Activated naive CD8-positive, alpha-beta T cell treated with anti-CD3 and anti-CD28 coated beads, Interleukin-2, amount 50 U/mL, for 24 hours (primary cell): ENCODE measurements around the gene CMIP.

ENCODE experiments used
- ATAC-seq: fragments of 150-1000 bp; cut with Tn5 transposase; one replicate; pipeline ENCODE4 v1.10.0; 2021
- DNase-seq: peaks from one replicate; pipeline ENCODE4 v3.0.0; 2021
- H3K27ac Mint-ChIP-seq: one replicate; pipeline ENCODE4 v1.8.0; 2021; ENCODE audit warnings: mild to moderate bottlenecking, mixed read lengths
- H3K27me3 Mint-ChIP-seq: one replicate; pipeline ENCODE4 v1.8.0; 2021; ENCODE audit warnings: mixed read lengths
- H3K36me3 Mint-ChIP-seq: one replicate; pipeline ENCODE4 v1.8.0; 2021; ENCODE audit warnings: low read depth, mixed read lengths
- H3K4me1 Mint-ChIP-seq: one replicate; pipeline ENCODE4 v1.8.0; 2021; ENCODE audit warnings: mixed read lengths
- H3K4me3 Mint-ChIP-seq: one replicate; pipeline ENCODE4 v1.8.0; 2021; ENCODE audit warnings: mild to moderate bottlenecking, moderate library complexity, mixed read lengths
- H3K9me3 Mint-ChIP-seq: one replicate; pipeline ENCODE4 v1.8.0; 2021; ENCODE audit warnings: mixed read lengths

CMIP gene

DNA sequence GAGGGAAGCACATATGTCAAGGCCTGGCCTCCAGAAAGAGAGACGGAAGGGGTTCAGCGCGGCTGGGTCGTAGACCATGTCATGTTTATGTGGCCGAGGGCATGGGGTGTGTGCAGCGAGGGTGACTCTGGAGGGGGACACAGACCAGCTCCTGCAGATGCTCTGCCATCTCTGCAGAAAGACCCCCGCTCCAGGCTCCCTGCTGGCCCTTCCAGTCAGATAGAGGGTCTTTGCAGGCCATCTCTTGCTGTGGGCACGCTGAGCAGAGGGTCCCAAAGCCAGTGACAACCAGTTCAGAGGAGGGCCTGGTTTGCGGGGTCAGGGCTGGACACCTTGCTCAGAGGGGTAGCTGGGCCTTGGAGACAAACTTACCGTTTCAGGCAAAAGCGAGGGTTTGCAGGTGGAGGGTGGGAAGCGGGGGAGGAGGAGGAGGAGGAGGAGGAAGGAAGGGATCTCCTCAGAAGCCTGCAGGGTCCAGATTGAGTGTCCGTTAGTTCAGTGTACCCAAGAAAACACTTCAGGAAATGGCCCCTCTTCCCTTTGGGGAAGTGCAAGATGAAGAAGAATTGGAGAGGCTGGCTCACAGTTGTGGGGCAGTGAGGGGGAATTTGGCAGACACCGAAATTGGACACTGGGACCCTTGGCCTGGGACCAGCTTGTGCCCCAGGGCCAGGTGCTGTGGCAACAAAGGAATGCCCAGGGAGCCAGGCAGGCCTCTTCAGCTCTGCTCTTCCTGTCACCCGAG lies 102.8 kb downstream of the CMIP start:
- peaks cover 60% of the 10 kb centered on the region for H3K4me1 Mint-ChIP-seq
- no peak overlapping the region for H3K27ac Mint-ChIP-seq
- H3K27me3 Mint-ChIP-seq, result no peaks in the 10 kb centered on the region
- H3K36me3 Mint-ChIP-seq, result no peaks in the 10 kb centered on the region
- ATAC-seq, result no peak
- no peaks in the 10 kb centered on the region for H3K9me3 Mint-ChIP-seq
- DNase-seq, result no peak
- no peak overlapping the region for H3K4me3 Mint-ChIP-seq

DNA sequence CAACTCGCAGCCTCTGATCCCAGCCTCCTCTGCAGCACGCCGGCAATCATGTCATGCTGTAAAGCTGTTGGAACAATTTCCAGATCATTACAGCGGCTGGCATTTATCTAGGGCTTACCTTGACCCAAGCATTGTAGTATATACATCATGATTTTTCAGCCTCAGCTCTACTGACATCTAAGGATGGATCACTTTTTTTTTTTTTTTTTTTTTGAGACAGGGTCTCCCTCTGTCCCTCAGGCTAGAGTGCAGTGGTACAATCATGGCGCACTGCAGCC lies 103.3 kb downstream of the CMIP start:
- Mint-ChIP-seq H3K4me1 (peaks cover 65% of the 10 kb centered on the region), H3K9me3 (no peaks in the 10 kb centered on the region), H3K27me3 (no peaks in the 10 kb centered on the region), H3K36me3 (no peaks in the 10 kb centered on the region), H3K27ac (no peak overlapping the region), H3K4me3 (no peak overlapping the region)
- DNase-seq (no peak), ATAC-seq (no peak)

DNA sequence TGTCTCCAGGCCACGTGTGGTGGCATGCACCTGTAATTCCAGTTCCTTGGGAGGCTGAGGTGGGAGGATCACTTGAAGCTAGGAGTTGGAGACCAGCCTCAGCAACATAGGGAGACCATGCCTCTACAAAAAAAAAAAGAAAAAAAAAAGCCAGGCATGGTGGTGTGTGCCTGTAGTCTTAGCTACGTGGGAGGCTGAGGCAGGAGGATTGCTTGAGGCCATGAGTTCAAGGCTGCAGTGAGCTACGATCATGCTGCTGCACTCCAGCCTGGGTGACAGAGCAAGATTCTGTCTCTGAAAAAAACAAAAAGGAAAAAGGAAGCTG lies 103.9 kb downstream of the CMIP start:
- no peak for ATAC-seq
- Mint-ChIP-seq H3K4me1 (peaks cover 70% of the 10 kb centered on the region), H3K4me3 (no peak overlapping the region), H3K27me3 (no peaks in the 10 kb centered on the region), H3K36me3 (no peaks in the 10 kb centered on the region), H3K9me3 (no peaks in the 10 kb centered on the region), H3K27ac (no peak overlapping the region)
- no peak for DNase-seq

DNA sequence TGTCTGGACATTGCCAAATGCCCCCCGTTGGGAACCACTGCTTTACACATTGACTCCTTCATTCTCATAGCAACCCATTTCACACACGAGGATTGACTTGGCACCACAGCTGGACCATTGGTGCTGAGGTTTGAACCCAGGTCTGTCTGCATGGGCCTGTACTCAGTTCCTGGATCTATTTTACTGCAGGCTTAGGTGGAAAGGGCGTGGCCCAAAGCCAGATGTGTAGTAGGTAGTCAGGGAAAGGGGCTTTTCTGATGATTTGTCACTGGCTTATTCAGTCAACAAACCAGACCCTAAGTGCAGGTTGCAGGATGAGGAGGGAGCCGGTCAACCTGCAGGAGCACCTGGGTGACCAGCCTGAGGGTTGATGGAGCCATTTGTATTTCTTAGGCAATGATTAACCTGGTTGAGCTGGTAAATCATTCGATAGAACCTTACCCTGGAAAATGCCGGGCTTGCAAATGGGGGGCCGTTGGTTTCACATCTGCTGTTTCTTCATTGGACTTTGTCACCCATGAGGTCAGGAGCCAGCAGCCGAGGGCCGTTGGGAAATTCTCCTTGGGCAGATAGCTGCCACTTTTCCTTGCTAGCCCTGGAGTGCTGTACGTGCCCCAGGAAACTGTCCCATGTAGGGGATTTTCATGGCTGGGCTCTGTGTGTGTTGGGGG lies 104.4 kb downstream of the CMIP start:
- Mint-ChIP-seq H3K9me3 (no peaks in the 10 kb centered on the region), H3K27me3 (no peaks in the 10 kb centered on the region), H3K4me1 (peaks cover 68% of the 10 kb centered on the region), H3K27ac (no peak overlapping the region), H3K4me3 (no peak overlapping the region), H3K36me3 (no peaks in the 10 kb centered on the region)
- DNase-seq, result no peak
- ATAC-seq, result no peak

DNA sequence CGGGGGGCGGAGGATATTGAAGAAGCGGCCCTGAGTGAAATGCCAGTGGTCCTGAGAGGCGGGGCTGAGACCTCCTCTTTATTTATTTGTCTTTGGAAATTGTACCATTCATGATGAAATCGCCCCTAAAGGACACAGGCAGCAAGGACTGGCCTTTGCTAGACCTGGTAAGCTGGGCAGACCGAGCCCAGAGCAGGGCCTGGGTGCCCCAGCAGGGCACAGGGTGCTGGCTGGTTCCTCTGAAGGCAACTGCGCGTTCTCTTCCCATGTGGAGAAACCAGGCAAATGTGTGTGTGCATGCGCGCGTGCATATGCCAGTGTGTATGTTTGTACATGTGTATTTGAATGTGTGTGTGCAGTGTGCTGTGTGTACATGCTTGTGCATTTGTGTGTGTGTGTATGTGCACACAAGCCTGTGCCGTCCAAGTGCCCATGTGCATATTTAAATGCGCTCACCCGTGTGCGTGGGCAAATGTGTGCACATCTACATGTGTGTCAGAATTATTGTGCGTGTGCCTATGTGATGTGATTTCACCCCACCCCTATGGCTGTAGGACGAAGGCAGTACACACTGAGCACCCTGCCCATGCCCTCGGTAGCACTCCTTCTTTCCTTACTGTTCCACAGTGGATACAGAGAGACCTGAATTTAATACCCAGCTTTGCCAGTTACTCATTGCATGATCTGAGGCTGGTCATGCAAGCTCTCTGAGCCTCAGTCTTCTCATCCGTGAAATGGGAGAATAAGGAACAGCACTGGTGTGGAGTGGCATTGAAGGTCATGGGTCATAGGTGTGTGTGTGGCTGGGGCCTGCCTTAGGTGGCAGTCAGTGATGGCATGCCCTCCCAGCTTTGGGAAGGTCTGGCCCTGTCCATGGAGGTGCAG lies 105.2 kb downstream of the CMIP start:
- H3K9me3 Mint-ChIP-seq, result no peaks in the 10 kb centered on the region
- peaks cover 66% of the 10 kb centered on the region for H3K4me1 Mint-ChIP-seq
- no peaks in the 10 kb centered on the region for H3K27me3 Mint-ChIP-seq
- no peak for DNase-seq
- H3K36me3 Mint-ChIP-seq, result no peaks in the 10 kb centered on the region
- no peak for ATAC-seq
- no peak overlapping the region for H3K4me3 Mint-ChIP-seq
- H3K27ac Mint-ChIP-seq, result no peak overlapping the region

DNA sequence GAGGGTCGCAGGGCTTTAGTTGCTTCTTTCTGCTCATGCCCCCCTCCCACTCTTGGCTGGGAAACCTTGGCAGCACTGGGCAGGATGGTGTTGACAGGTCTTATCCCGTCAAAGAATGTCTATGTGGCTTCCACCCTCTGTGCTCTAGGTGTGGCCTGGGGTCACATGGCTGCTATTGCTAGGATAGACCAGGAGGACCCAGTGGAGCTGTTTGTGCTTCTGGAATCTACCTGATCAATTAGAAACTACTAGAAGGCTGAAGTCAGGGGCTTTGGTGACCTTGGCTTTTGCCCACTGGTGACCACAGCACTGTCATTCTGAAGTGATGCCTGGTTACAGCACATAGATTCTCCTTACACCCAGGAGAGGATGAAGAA lies 105.8 kb downstream of the CMIP start:
- Mint-ChIP-seq H3K4me3 (no peak overlapping the region), H3K4me1 (peaks cover 60% of the 10 kb centered on the region), H3K27ac (no peak overlapping the region), H3K36me3 (no peaks in the 10 kb centered on the region), H3K27me3 (no peaks in the 10 kb centered on the region), H3K9me3 (no peaks in the 10 kb centered on the region)
- DNase-seq, result no peak
- ATAC-seq, result no peak

DNA sequence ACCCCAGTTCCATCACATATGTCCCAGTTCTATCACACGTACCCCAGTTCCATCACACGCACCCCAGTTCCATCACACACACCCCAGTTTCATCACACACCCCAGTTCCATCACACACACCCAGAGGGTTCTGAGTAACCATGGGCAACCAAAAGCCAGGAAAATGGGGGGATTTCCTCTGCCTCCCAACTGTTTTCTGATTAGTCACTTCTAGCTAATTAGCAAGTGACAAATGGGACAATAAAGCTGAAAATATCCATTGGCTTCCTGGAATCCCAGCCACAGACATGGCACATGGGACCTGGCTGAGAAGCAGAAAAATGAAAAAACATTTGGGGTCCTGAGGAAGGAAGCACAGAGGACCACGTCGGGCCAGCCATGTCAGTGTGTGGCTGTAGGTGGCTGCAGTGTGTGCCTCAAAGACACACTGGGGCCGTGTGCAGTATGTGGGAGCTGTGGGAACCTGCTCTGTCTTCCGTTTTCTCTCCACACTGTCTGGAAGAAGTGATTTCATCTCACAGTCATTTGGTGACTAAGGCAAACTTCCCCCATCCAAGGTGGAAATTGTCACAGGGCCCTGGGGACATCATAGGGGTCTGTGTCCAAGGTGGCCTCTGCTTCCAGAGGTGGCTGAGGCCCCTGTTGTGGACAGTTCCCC lies 106.7 kb downstream of the CMIP start:
- Mint-ChIP-seq H3K4me3 (no peak overlapping the region), H3K27me3 (no peaks in the 10 kb centered on the region), H3K27ac (peak overlapping the region; percentile 55), H3K9me3 (no peaks in the 10 kb centered on the region), H3K4me1 (peaks cover 53% of the 10 kb centered on the region), H3K36me3 (no peaks in the 10 kb centered on the region)
- DNase-seq, result no peak
- peak; percentile 80 for ATAC-seq

DNA sequence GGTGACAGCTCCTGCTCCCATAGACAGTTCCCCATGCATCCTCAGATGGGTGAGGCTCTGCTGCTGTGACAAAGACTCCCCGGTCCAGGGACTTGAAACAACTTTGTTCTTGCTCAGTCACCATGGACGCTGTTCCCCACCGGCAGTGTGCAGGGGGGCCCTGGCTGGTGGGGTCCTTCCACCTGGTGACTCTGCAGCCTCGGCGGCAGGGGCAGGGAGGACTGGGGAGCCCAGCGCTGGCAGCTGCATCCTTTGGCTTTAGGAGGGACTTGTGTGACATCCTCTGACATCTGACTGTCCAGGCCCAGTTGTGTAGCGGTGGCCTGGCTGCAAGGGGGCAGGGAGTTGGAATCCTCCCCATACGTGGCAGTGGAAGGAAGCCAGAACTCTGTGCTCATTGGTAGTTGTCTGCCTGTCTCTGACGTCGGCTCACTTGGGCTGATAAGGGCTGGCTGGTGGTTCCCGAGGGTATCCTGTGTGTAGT lies 107.3 kb downstream of the CMIP start:
- Mint-ChIP-seq H3K4me3 (no peak overlapping the region), H3K27ac (peak overlapping the region; percentile 55), H3K36me3 (no peaks in the 10 kb centered on the region), H3K4me1 (peaks cover 58% of the 10 kb centered on the region), H3K9me3 (no peaks in the 10 kb centered on the region), H3K27me3 (no peaks in the 10 kb centered on the region)
- DNase-seq (no peak), ATAC-seq (no peak)

DNA sequence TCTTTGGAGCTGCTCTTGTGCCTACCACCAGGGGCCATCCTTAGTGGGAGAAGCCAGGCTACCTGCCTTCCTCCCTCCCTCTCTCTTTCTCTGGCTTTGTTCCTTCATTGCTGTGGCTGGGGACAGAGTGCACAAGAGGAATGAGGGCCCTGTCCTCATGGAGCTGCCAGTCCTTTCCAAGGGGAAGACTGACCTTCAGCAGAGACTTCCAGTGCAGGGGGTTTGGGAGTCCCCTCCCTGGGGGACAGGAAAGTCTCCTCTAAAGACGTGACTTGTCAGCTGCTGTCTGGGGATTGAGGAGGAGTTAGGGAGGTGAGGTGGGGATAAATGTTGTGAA lies 108.1 kb downstream of the CMIP start:
- no peak for DNase-seq
- Mint-ChIP-seq H3K9me3 (no peaks in the 10 kb centered on the region), H3K4me1 (peaks cover 59% of the 10 kb centered on the region), H3K27ac (peak overlapping the region; percentile 55), H3K4me3 (no peak overlapping the region), H3K27me3 (no peaks in the 10 kb centered on the region), H3K36me3 (no peaks in the 10 kb centered on the region)
- ATAC-seq, result no peak

DNA sequence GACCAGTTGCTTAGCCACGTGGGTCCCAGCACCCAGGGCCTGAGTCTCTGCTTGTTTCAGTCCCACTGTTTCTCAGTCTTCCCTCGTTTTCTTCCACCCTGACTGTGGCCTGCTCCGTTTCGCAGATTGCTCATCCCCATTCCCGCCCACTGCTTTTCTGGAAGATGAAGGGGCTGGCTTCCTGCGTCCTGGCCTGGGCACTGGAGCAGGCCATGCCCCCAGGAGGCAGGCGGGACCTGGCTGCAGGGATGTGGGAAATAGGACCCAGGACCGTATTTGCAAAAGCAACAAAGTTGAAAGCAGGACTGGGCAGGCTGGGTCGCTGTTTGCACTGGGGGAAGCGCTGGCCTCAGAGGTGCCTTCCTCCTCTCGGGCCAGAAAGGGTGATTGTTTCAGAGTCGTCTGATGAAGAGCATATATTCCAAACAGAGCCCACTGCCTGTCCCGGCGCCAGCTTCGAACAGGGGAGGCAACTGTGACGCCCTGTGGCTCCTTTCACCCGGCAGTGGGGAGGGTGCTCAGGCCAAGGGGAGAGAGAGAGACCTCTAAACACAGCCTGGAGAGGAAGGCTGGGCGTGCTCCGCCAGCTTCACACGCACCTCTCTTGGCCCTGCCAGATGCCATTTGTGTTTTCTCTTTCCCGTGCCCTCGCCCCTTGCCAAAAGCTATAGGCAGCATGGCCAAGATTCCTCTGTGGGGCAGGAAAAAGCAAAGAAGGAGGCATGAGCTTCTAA lies 108.6 kb downstream of the CMIP start:
- ATAC-seq, result no peak
- H3K9me3 Mint-ChIP-seq, result no peaks in the 10 kb centered on the region
- peaks cover 59% of the 10 kb centered on the region for H3K4me1 Mint-ChIP-seq
- H3K27me3 Mint-ChIP-seq, result no peaks in the 10 kb centered on the region
- no peaks in the 10 kb centered on the region for H3K36me3 Mint-ChIP-seq
- H3K4me3 Mint-ChIP-seq, result no peak overlapping the region
- DNase-seq, result no peak
- no peak overlapping the region for H3K27ac Mint-ChIP-seq

DNA sequence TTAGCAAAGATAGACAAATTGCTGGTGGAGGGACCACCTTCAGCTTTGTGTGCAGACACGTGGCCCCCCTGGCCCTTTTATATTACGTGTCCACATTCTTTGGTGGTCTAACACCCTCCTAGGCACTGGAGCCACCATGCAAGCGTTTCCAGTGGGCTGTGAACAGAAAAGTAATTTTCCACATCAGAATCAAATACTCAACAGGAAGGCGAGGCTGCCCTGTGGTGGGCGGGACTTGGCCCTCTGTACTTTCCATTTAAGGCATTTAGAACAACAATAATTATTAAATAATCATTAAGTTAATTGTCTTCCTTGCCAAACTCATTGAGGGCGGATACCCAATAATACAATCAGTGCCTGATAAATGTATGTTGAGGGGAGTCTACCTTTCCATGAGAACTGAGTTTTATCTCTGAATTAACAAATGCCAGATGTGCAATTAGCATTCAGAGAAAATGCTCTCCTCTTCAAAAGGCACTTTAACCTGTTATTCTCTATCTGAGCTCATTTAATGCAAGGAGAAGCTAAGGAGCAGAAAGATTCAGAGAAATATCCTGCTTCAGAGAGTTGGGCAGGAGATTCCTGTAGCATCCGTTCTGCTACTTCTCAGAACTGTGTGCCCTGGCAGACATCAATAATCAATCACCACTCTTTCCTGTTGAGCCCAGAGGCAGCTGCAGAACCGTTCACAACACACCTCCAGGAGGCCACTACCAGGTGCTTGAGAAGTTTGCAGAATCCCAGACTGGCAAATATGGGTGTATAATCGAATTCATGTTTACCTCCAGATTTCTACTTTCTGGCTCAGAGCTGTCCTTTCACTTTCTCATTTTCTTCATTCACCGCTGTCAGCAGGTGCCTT lies 109.4 kb downstream of the CMIP start:
- peaks cover 58% of the 10 kb centered on the region for H3K4me1 Mint-ChIP-seq
- H3K4me3 Mint-ChIP-seq, result no peak overlapping the region
- H3K36me3 Mint-ChIP-seq, result no peaks in the 10 kb centered on the region
- DNase-seq (no peak), ATAC-seq (no peak)
- H3K27ac Mint-ChIP-seq, result peak overlapping the region; percentile 39
- H3K27me3 Mint-ChIP-seq, result no peaks in the 10 kb centered on the region
- no peaks in the 10 kb centered on the region for H3K9me3 Mint-ChIP-seq

DNA sequence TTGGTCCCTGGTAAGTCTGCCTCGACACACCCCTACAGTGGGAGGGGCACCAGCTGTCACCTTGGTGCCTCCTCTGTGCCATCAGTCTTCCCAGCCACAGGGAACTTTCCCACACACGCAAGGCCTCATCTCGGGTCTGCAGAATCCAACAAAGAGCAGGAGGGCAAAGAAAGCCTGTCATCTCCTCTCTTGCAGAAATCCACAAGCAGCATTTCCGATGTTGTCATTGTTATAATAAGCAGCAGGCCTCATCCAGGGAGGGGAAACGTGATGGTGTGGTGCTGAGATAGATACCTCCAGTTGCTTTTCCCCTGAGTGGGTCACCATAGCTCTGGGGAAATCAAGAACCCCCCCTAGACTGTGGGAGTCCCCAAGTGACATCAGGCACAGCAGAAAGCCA lies 110.4 kb downstream of the CMIP start:
- Mint-ChIP-seq H3K4me3 (no peak overlapping the region), H3K27ac (no peak overlapping the region), H3K9me3 (no peaks in the 10 kb centered on the region), H3K4me1 (peaks cover 53% of the 10 kb centered on the region), H3K36me3 (no peaks in the 10 kb centered on the region), H3K27me3 (no peaks in the 10 kb centered on the region)
- no peak for DNase-seq
- no peak for ATAC-seq

DNA sequence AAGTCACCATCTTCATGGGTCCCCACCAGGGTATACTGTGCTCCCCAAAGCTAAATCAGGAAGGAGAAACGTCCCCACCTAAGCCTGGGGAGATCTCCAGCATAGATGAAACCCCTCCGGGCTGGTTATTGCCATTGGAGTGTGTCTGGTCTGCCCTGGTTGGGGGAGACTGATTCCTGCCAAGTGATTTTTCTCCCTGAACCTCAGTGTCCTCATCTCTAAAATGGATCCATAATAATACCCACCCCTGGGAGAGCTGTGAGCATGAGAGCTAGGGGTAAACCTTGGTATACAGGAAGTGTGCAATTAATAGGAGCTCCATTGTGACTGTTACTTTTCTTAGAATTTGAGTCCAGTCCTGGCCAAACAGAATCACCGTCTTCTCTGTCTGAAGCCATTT lies 111.1 kb downstream of the CMIP start:
- H3K4me1 Mint-ChIP-seq, result peaks cover 48% of the 10 kb centered on the region
- H3K27me3 Mint-ChIP-seq, result no peaks in the 10 kb centered on the region
- H3K9me3 Mint-ChIP-seq, result no peaks in the 10 kb centered on the region
- H3K36me3 Mint-ChIP-seq, result no peaks in the 10 kb centered on the region
- H3K4me3 Mint-ChIP-seq, result no peak overlapping the region
- DNase-seq (no peak), ATAC-seq (no peak)
- no peak overlapping the region for H3K27ac Mint-ChIP-seq
